Right lobe of liver (tissue), 4 donors: ENCODE measurements around the gene FOXC1.

Experiments used
- CTCF ChIP-seq, 4 donors: fragments of 200-600 bp in 3 of 4; fragments of 450-650 bp in 1 of 4; IDR thresholded peaks; one replicate each; pipeline versions ENCODE4 v1.5.1 to v1.8.0; 2016 to 2022; ENCODE audit warnings: antibody characterized with exemption in 4 of 4, mild to moderate bottlenecking in 2 of 4
- POLR2A ChIP-seq: fragments of 450-650 bp; IDR thresholded peaks from one replicate; pipeline ENCODE4 v1.6.1; 2017; ENCODE audit warnings: antibody characterized with exemption, mild to moderate bottlenecking
- donor health status: DM: no; HTN: no; CAD: no.
- donor health status: DM: no; HTN: no; CAD: no.
- donor health status: DM: no; HTN: yes; CAD: no.

GRCh38 chr6:1634081-1634480 lies 24.4 kb downstream of the FOXC1 start:
- no peak for TF ChIP-seq CTCF (IDR thresholded peaks at IDR 0.05)
- no peak for TF ChIP-seq POLR2A
